HepG2 (cell line): ENCODE measurements around the gene SEZ6. TPM values are rescaled to one million over a fixed set of nuclear protein-coding genes. Genes with fewer than 3 reads are reported as not detected.

Experiments
- ARID4A ChIP-seq: sonication (generic); formaldehyde crosslinking; IDR thresholded peaks from 2 replicates; pipeline ENCODE4 v1.5.0; 2020; ENCODE audit warnings: mild to moderate bottlenecking, missing genetic modification reagents, borderline replicate concordance
- BHLHE40 ChIP-seq: IDR thresholded peaks from 2 replicates; pipeline ENCODE4 v1.6.1; 2011; ENCODE audit warnings: low read length, improper control_type of control experiment
- BRD4 ChIP-seq: sonication (generic); formaldehyde crosslinking; IDR thresholded peaks from 2 replicates; pipeline ENCODE4 v1.4.0; 2020; ENCODE audit warnings: missing genetic modification reagents
- CBX1 ChIP-seq: IDR thresholded peaks from one replicate; pipeline ENCODE4 v1.6.1; 2016; ENCODE audit warnings: antibody characterized with exemption, low read depth
- E2F2 ChIP-seq: sonication (generic); formaldehyde crosslinking; IDR thresholded peaks from 2 replicates; pipeline ENCODE4 v1.4.0; 2020; ENCODE audit warnings: missing genetic modification reagents, borderline replicate concordance
- ETV5 ChIP-seq: IDR thresholded peaks from 2 replicates; pipeline ENCODE4 v1.6.1; 2018; ENCODE audit warnings: missing biosample characterization, missing genetic modification reagents, inconsistent platforms, borderline replicate concordance
- FOXP1 ChIP-seq, 2 experiments: fragments of 450-650 bp in 1 of 2; IDR thresholded peaks; 2 replicates each; pipeline ENCODE4 v1.6.1; 2017 to 2018; ENCODE audit warnings: antibody characterized with exemption in 1 of 2
- GATAD2A ChIP-seq: IDR thresholded peaks from 2 replicates; pipeline ENCODE4 v1.6.1; 2016
- JUN ChIP-seq: sonication (generic); formaldehyde crosslinking; IDR thresholded peaks from 2 replicates; pipeline ENCODE4 v1.4.0; 2020; ENCODE audit warnings: mild to moderate bottlenecking, missing genetic modification reagents
- KDM1A ChIP-seq: IDR thresholded peaks from 2 replicates; pipeline ENCODE4 v1.6.1; 2016; ENCODE audit warnings: missing compliant biosample characterization
- RFX1 ChIP-seq: fragments of 450-650 bp; IDR thresholded peaks from 2 replicates; pipeline ENCODE4 v1.6.1; 2017
- STAT5B ChIP-seq: sonication (generic); formaldehyde crosslinking; IDR thresholded peaks from 2 replicates; pipeline ENCODE4 v1.4.0; 2020; ENCODE audit warnings: missing genetic modification reagents
- SUZ12 ChIP-seq: fragments of 150-350 bp; IDR thresholded peaks from 2 replicates; pipeline ENCODE4 v1.6.1; 2014; ENCODE audit warnings: low read depth, low read length
- THRA ChIP-seq: sonication (generic); formaldehyde crosslinking; IDR thresholded peaks from 2 replicates; pipeline ENCODE4 v1.4.0; 2020; ENCODE audit warnings: missing genetic modification reagents, borderline replicate concordance
- ZNF160 ChIP-seq: sonication (generic); formaldehyde crosslinking; IDR thresholded peaks from 2 replicates; pipeline ENCODE4 v1.8.0; 2022; ENCODE audit warnings: mild to moderate bottlenecking, inconsistent platforms, missing genetic modification reagents
- ZNF296 ChIP-seq: sonication (generic); formaldehyde crosslinking; conservative IDR thresholded peaks from 2 replicates; pipeline ENCODE4 v1.5.0; 2020; ENCODE audit warnings: mild to moderate bottlenecking, missing genetic modification reagents
- ZNF432 ChIP-seq: sonication (generic); formaldehyde crosslinking; IDR thresholded peaks from 2 replicates; pipeline ENCODE4 v1.5.0; 2020; ENCODE audit warnings: missing genetic modification reagents, mild to moderate bottlenecking, borderline replicate concordance
- ZNF512 ChIP-seq: sonication (generic); formaldehyde crosslinking; IDR thresholded peaks from 2 replicates; pipeline ENCODE4 v1.4.0; 2020; ENCODE audit warnings: mild to moderate bottlenecking, missing genetic modification reagents
- ZNF720 ChIP-seq: sonication (generic); formaldehyde crosslinking; IDR thresholded peaks from 2 replicates; pipeline ENCODE4 v1.4.0; 2020; ENCODE audit warnings: missing genetic modification reagents
- polyA plus RNA-seq, 8 experiments: library from polyadenylated mRNA; depleted of rRNA in 3 of 8; stranded (reverse) in 7 of 8; unstranded in 1 of 8; fragments of >200 nt; fragmentation: Illumina TruSeq in 4 of 8; extraction: Trizol in 4 of 8; gene quantifications; 2 replicates each; pipeline versions ENCODE4 v1.2.1 to v1.2.3, GENCODE V29; 2011 to 2016; ENCODE audit warnings: low read depth in 4 of 8, missing spikeins in 1 of 8, mixed read lengths in 1 of 8; ENCODE audit not compliant: insufficient read depth in 1 of 8
- total RNA-seq, 5 experiments: library from RNA; depleted of rRNA; stranded (reverse); fragments of >200 nt; fragmentation: Illumina TruSeq; extraction: Trizol; gene quantifications; 2 replicates each; pipeline ENCODE4 v1.2.3, GENCODE V29; 2016; ENCODE audit warnings: low read depth in 1 of 5

SEZ6 gene
- total and polyA plus RNA-seq, 2 of the 13 experiments (the other 11 are each of a cell fraction or from before 2014, with no cell fraction given): not detected

GRCh38 chr17:29005936-29006511 lies at the start of gene SEZ6 (continued):
- no peak for TF ChIP-seq ZNF512 (CRISPR knock-in tag)
- TF ChIP-seq RFX1: no peak
- TF ChIP-seq CBX1: no peak
- peak; percentile 90 for TF ChIP-seq ARID4A
- TF ChIP-seq THRA (CRISPR knock-in tag): peak; percentile 86
- no peak; the same call in 1 of the 2 replicates for TF ChIP-seq BRD4
- no peak; the same call in 1 of the 2 replicates for TF ChIP-seq JUN (CRISPR knock-in tag)
- peak; percentile 56; the same call in 1 of the 2 replicates for TF ChIP-seq ETV5 (CRISPR knock-in tag)
- TF ChIP-seq ZNF720 (CRISPR knock-in tag): peak; percentile 90; the same call in 1 of the 2 replicates
- peak; percentile 87 for TF ChIP-seq ZNF160
- peak; percentile 93; the same call in 1 of the 2 replicates for TF ChIP-seq E2F2 (CRISPR knock-in tag)
- no peak for TF ChIP-seq GATAD2A (CRISPR knock-in tag)
- TF ChIP-seq STAT5B: peak; percentile 97
- TF ChIP-seq ZNF296 (CRISPR knock-in tag): no peak
- TF ChIP-seq KDM1A (CRISPR knock-in tag): no peak
- no peak for TF ChIP-seq ZNF432 (CRISPR knock-in tag)
- TF ChIP-seq BHLHE40: no peak
- TF ChIP-seq SUZ12: no peak
- TF ChIP-seq FOXP1 (IDR thresholded peaks at IDR 0.05): no peak
- no peak for TF ChIP-seq FOXP1 (CRISPR knock-in tag; IDR thresholded peaks at IDR 0.05)
